ENCODE data around the gene SYN1. TPM values are rescaled to one million over a fixed set of nuclear protein-coding genes. Genes with fewer than 3 reads are reported as not detected.

Gene SYN1
- total and polyA plus RNA-seq, 4 donors = 0.09 to 2.5 (median 0.60) TPM

DNA sequence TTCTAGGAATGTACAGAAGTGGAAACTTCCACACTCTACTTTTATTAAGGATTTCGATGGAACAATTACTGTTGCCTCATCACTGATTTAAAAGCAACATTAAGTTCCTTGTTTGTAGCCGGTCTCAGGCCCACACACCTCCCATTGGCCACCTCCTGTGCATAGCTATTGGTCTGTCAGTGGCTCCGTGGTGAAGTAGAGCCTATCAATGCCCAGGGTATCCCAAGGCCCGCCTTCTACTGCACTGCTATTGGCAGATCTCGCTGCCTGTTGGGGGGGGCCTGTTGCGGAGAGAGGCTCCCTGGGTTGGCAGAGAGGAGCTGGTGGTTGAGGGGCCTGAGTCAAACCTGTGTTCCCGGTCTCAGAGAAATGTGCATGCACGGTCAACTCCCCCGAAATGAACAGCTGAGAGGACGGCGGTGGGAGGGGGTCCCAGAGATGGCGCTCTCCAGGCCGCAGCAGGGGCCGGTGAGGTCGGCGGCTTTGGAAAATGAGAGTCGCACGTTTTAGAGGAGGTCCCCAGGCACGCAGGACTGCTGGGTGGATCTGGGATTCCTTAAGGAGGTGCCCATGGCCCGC, 63.5 kb downstream of the SYN1 start:
- TF ChIP-seq REST (IDR thresholded peaks at IDR 0.05) (no peak), SP1 (IDR thresholded peaks at IDR 0.05) (peak; percentile 90), ATF3 (IDR thresholded peaks at IDR 0.05) (no peak)
- Histone ChIP-seq H3K4me3 (ENCODE audit: low read depth in 1 of 3, low read length in 3 of 3) (peak overlapping the region in 2 of 3 donors; percentile 35 to 62), H3K4me1 (ENCODE audit: control insufficient read depth in 4 of 4, insufficient read depth in 4 of 4, low read length in 3 of 4) (peaks cover 11 to 36% (median 25%) of the 10 kb centered on the region in 4 donors), H3K9ac (ENCODE audit: low read depth in 1 of 2, low read length in 2 of 2) (peak overlapping the region; percentile 31 to 64), H3K9me3 (ENCODE audit: control insufficient read depth in 4 of 4, low read length in 3 of 4) (no peaks in the 10 kb centered on the region), H3K27me3 (ENCODE audit: control insufficient read depth in 4 of 4, insufficient read depth in 4 of 4, low read length in 3 of 4) (no peaks in the 10 kb centered on the region), H3K36me3 (ENCODE audit: control insufficient read depth in 4 of 4, insufficient read depth in 3 of 4, low read depth in 1 of 4, low read length in 3 of 4) (no peaks in the 10 kb centered on the region), H3K27ac (ENCODE audit: low read depth in 1 of 2, low read length in 2 of 2) (peak overlapping the region; percentile 70 to 79)
- DNase-seq (ENCODE audit: low spot score) = peak; percentile 79
- WGBS = 32% methylated on average over 20 of the region's 20 CpGs

DNA sequence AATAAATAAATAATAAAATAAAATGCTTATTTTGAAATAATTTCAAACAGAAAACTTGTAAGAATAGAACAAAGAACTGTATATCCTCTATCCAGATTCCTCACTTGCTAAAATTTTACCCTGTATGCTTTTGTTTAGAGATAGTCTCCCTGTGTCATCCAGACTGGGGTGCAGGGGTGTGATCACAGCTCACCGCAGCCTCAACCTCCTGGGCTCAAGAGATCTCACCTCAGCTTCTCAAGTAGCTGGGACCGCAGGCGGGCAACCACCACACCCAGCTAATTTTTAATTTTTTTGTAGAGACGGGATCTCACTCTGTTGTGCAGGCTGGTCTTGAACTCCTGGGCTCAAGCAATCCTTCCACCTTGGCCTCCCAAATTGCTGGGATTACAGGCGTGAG, 76.2 kb downstream of the SYN1 start:
- no peaks in the 10 kb centered on the region for H3K27me3 ChIP-seq (ENCODE audit: control insufficient read depth in 4 of 4, insufficient read depth in 4 of 4, low read length in 3 of 4)
- no peak overlapping the region for H3K4me3 ChIP-seq (ENCODE audit: low read depth in 1 of 3, low read length in 3 of 3)
- no peak overlapping the region for H3K27ac ChIP-seq (ENCODE audit: low read depth in 1 of 2, low read length in 2 of 2)
- H3K36me3 ChIP-seq (ENCODE audit: control insufficient read depth in 4 of 4, insufficient read depth in 3 of 4, low read depth in 1 of 4, low read length in 3 of 4) = no peaks in the 10 kb centered on the region
- no peaks in the 10 kb centered on the region for H3K4me1 ChIP-seq (ENCODE audit: control insufficient read depth in 4 of 4, insufficient read depth in 4 of 4, low read length in 3 of 4)
- no peak overlapping the region for H3K9ac ChIP-seq (ENCODE audit: low read depth in 1 of 2, low read length in 2 of 2)
- DNase-seq (ENCODE audit: low spot score) = no peak
- no peaks in the 10 kb centered on the region for H3K9me3 ChIP-seq (ENCODE audit: control insufficient read depth in 4 of 4, low read length in 3 of 4)
- TF ChIP-seq HNF4G (IDR thresholded peaks at IDR 0.05) (no peak), FOXA1 (IDR thresholded peaks at IDR 0.05) (no peak), RXRA (IDR thresholded peaks at IDR 0.05) (no peak), EGR1 (IDR thresholded peaks at IDR 0.05; ENCODE audit: low read depth in 2 of 2) (no peak), NR2F2 (IDR thresholded peaks at IDR 0.05) (no peak), YY1 (IDR thresholded peaks at IDR 0.05) (no peak), RAD21 (IDR thresholded peaks at IDR 0.05) (no peak), MAX (IDR thresholded peaks at IDR 0.05) (no peak), GABPA (IDR thresholded peaks at IDR 0.05 in 1 of 2, conservative IDR thresholded peaks at IDR 0.05 in 1 of 2) (no peak), HNF4A (conservative IDR thresholded peaks at IDR 0.05) (no peak), JUND (IDR thresholded peaks at IDR 0.05) (no peak), REST (IDR thresholded peaks at IDR 0.05) (no peak), FOXA2 (IDR thresholded peaks at IDR 0.05) (no peak), ATF3 (IDR thresholded peaks at IDR 0.05) (no peak), TAF1 (conservative IDR thresholded peaks at IDR 0.05) (no peak)
- TF ChIP-seq, protein P1, sequence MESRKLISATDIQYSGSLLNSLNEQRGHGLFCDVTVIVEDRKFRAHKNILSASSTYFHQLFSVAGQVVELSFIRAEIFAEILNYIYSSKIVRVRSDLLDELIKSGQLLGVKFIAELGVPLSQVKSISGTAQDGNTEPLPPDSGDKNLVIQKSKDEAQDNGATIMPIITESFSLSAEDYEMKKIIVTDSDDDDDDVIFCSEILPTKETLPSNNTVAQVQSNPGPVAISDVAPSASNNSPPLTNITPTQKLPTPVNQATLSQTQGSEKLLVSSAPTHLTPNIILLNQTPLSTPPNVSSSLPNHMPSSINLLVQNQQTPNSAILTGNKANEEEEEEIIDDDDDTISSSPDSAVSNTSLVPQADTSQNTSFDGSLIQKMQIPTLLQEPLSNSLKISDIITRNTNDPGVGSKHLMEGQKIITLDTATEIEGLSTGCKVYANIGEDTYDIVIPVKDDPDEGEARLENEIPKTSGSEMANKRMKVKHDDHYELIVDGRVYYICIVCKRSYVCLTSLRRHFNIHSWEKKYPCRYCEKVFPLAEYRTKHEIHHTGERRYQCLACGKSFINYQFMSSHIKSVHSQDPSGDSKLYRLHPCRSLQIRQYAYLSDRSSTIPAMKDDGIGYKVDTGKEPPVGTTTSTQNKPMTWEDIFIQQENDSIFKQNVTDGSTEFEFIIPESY (IDR thresholded peaks at IDR 0.05) = no peak
- TF ChIP-seq, protein P2, sequence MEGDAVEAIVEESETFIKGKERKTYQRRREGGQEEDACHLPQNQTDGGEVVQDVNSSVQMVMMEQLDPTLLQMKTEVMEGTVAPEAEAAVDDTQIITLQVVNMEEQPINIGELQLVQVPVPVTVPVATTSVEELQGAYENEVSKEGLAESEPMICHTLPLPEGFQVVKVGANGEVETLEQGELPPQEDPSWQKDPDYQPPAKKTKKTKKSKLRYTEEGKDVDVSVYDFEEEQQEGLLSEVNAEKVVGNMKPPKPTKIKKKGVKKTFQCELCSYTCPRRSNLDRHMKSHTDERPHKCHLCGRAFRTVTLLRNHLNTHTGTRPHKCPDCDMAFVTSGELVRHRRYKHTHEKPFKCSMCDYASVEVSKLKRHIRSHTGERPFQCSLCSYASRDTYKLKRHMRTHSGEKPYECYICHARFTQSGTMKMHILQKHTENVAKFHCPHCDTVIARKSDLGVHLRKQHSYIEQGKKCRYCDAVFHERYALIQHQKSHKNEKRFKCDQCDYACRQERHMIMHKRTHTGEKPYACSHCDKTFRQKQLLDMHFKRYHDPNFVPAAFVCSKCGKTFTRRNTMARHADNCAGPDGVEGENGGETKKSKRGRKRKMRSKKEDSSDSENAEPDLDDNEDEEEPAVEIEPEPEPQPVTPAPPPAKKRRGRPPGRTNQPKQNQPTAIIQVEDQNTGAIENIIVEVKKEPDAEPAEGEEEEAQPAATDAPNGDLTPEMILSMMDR (IDR thresholded peaks at IDR 0.05; ENCODE audit: low read depth, low read length, missing input control) = no peak
- 95% methylated on average over 5 of the region's 5 CpGs for WGBS
